H1 (cell line): ENCODE measurements around the gene NRSN1. TPM values are rescaled to one million over a fixed set of nuclear protein-coding genes. Genes with fewer than 3 reads are reported as not detected.

Experiments
- POLR2AphosphoS5 ChIP-seq: IDR thresholded peaks from 2 replicates; pipeline ENCODE4 v1.6.1; 2011; ENCODE audit warnings: low read depth, low read length
- SRF ChIP-seq: IDR thresholded peaks from 2 replicates; pipeline ENCODE4 v1.6.1; 2011; ENCODE audit warnings: mild to moderate bottlenecking, low read depth, low read length, moderate library complexity
- TAF7 ChIP-seq: optimal IDR thresholded peaks from 2 replicates; pipeline ENCODE3; 2011; ENCODE audit warnings: low read depth, mild to moderate bottlenecking, inconsistent platforms, low read length, moderate library complexity, borderline replicate concordance
- polyA plus RNA-seq, 7 experiments: library from polyadenylated mRNA; depleted of rRNA in 3 of 7; stranded (reverse) in 5 of 7; unstranded in 2 of 7; fragments of >200 nt in 5 of 7; fragments of 200-250 nt in 2 of 7; gene quantifications; 1 replicate in 5 of 7; 2 replicates in 1 of 7; 4 replicates in 1 of 7; pipeline versions ENCODE4 v1.2.1 to v1.2.3, GENCODE V29; 2011 to 2013; ENCODE audit warnings: missing spikeins in 2 of 7, mixed read lengths in 2 of 7
- total RNA-seq: library from RNA; stranded (reverse); fragmentation: NEBNext Ultra II Directional; extraction: Animal tissue kit (Norgen Biotek cat#: 25700); gene quantifications from 2 replicates; pipeline ENCODE4 v1.2.1, GENCODE V29; 2021

The NRSN1 gene
- total and polyA plus RNA-seq, 2 of the 8 experiments (the other 6 are each of a cell fraction or from before 2014, with no cell fraction given), result 0.15 to 0.78 TPM

DNA sequence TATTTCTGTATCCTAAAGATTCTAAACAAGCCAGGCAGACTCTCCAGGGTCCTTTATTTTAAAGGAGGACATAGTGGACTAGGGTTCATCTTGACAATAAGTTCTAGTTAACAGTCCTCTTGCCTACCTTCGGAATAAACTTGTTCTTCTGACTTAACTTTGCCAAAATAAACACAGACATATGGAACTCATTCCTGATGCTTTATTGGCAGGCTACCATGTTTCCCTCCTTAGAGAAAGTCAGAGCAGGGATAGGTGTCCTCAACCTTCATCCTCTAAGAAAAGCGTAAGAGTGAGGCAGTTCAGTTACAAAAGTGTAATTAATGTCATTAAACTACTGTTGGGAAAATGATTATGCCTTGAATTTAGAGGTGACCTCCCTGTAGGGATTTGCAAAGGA lies 46.9 kb upstream of the NRSN1 start (continued):
- no peak for TF ChIP-seq TAF7
- TF ChIP-seq POLR2AphosphoS5, result no peak
- no peak for TF ChIP-seq SRF
